ENCODE measurements around the gene HSPD1.

DNA sequence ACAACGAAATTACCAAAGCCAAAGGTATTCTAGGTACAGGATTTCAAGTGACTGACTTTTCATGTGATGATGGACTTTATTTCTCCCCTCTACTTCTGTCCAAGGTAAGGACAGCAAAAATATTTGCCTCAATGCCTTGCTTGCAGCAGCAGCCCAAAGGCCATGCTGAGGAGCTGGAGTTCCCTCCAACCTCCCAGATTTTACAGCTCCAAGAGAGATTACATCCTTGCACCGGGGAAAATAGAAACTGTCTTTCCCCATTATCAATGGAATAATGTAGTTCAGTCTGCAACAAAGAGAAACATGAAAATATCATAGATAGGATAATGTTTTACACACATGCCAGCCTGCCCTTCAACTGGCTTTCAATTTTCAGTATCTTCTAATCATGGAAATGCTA lies 13.5 kb downstream of the HSPD1 start:
- TF ChIP-seq CTCF (conservative IDR thresholded peaks at IDR 0.05) (no peak), ZFX (IDR thresholded peaks at IDR 0.05) (no peak)

All from C4-2B (cell line).